CD4-positive, alpha-beta T cell (primary cell): ENCODE results near the gene SLC16A9. TPM values are rescaled to one million over a fixed set of nuclear protein-coding genes. Genes with fewer than 3 reads are reported as not detected.

Experiments
- ATAC-seq: fragments of 200-7000 bp; cut with Tn5 transposase; one replicate; pipeline ENCODE4 v1.10.0; 2022; ENCODE audit warnings: mild to moderate bottlenecking; ENCODE audit not compliant: poor library complexity
- CTCF ChIA-PET: fragments of 350-600 bp; sonication (Branson Sonifier 250); formaldehyde crosslinking; loops from one replicate; lab custom pipeline; 2021; ENCODE audit warnings: antibody characterized with exemption, inconsistent platforms; lab: Charles Lee
- POLR2A ChIA-PET: fragments of 350-600 bp; sonication (Branson Sonifier 250); formaldehyde crosslinking; loops from one replicate; lab custom pipeline; 2021; ENCODE audit warnings: antibody characterized with exemption, inconsistent platforms; lab: Charles Lee
- DNase-seq, 14 experiments: peaks; one replicate each; pipeline ENCODE4 v3.0.0-alpha.2; 2013 to 2020; ENCODE audit warnings: mixed read lengths in 2 of 14
- H3K27ac ChIP-seq, 2 donors: one replicate each; pipeline versions ENCODE4 v1.5.1 to v1.7.0; 2013; ENCODE audit warnings: low read length in 2 of 2, low read depth in 1 of 2, mild to moderate bottlenecking in 1 of 2
- H3K27me3 ChIP-seq, 2 experiments: 1 replicate in 1 of 2; 2 replicates in 1 of 2; pipeline versions ENCODE4 v1.6.1 to v1.7.0; 2013; ENCODE audit warnings: low read length in 2 of 2, control low read depth in 1 of 2, mild to moderate bottlenecking in 1 of 2, moderate library complexity in 1 of 2; ENCODE audit not compliant: insufficient read depth in 2 of 2, control insufficient read depth in 1 of 2
- H3K36me3 ChIP-seq: one replicate; pipeline ENCODE4 v1.6.1; 2013; ENCODE audit warnings: low read length, control low read depth; ENCODE audit not compliant: insufficient read depth
- H3K4me1 ChIP-seq: one replicate; pipeline ENCODE4 v1.6.1; 2013; ENCODE audit warnings: low read length, control low read depth; ENCODE audit not compliant: insufficient read depth
- H3K4me3 ChIP-seq: one replicate; pipeline ENCODE4 v1.5.1; 2013; ENCODE audit warnings: mild to moderate bottlenecking, low read length, moderate library complexity
- H3K9me3 ChIP-seq, 2 experiments: 1 replicate in 1 of 2; 2 replicates in 1 of 2; pipeline versions ENCODE4 v1.6.1 to v1.7.0; 2013; ENCODE audit warnings: low read length in 2 of 2, mild to moderate bottlenecking in 2 of 2, control low read depth in 1 of 2, moderate library complexity in 1 of 2; ENCODE audit not compliant: control insufficient read depth in 1 of 2, insufficient read depth in 1 of 2
- H3K27ac Mint-ChIP-seq: one replicate; pipeline ENCODE4 v1.8.0; 2020; ENCODE audit warnings: mixed read lengths
- H3K27me3 Mint-ChIP-seq: one replicate; pipeline ENCODE4 v1.8.0; 2021; ENCODE audit warnings: mixed read lengths
- H3K36me3 Mint-ChIP-seq: one replicate; pipeline ENCODE4 v1.8.0; 2021; ENCODE audit warnings: low read depth, mixed read lengths
- H3K4me1 Mint-ChIP-seq: one replicate; pipeline ENCODE4 v1.8.0; 2021; ENCODE audit warnings: low read depth, mixed read lengths
- H3K4me3 Mint-ChIP-seq: one replicate; pipeline ENCODE4 v1.8.0; 2020; ENCODE audit warnings: mild to moderate bottlenecking, mixed read lengths
- H3K9me3 Mint-ChIP-seq: one replicate; pipeline ENCODE4 v1.8.0; 2020; ENCODE audit warnings: mixed read lengths
- intact Hi-C, 2 experiments: fragments of 100-400 bp; cut with DNase I in 1 of 2; cut with micrococcal nuclease in 1 of 2; formaldehyde crosslinking; loops; one replicate each; pipeline versions ENCODE4 v1.15.1 to v1.9.0; 2023 to 2025; cut with DNase I, micrococcal nuclease
- total RNA-seq, 174 experiments: library from RNA in 2 of 174; stranded (reverse) in 2 of 174; gene quantifications; one replicate each; pipeline ENCODE4 v1.2.3 and lab custom pipeline; 2021 to 2026
- TF ChIP-seq, protein P1 (sequence below): fragments of 200-600 bp; IDR thresholded peaks from one replicate; pipeline ENCODE4 v1.8.0; 2022; ENCODE audit warnings: antibody characterized with exemption, mild to moderate bottlenecking

The SLC16A9 gene
- total RNA-seq, 2 experiments from 2014 or later, result not detected

DNA sequence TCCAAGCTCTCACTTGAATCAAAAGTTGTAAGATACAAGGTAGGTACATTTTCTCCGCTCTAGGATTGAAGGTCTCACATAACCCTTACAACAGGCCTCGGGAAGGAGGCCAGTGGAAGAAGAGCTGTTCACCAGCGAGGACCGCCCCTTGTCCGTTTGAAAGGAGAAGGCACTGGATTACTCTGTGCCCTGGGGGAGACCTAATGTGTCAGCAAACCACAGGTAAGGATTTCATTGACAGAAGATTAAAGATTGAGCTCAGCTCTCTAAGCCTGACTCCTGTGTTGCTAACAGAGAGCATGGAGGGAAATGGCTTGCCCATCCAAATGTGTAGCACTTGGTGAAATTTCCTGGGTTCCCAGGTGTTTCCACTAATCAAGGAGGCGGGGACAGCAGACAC lies 81.2 kb downstream of the SLC16A9 start:
- ChIA-PET CTCF (interaction anchor here (0.6 kb wide), 1 partner anchor 1666 kb away, joined by 3 read pairs; no protein-coding TSS in a partner anchor), POLR2A (no interaction called here)
- Histone ChIP-seq H3K9me3 (no peaks in the 10 kb centered on the region), H3K4me3 (no peak overlapping the region), H3K27ac (no peak overlapping the region), H3K36me3 (no peaks in the 10 kb centered on the region), H3K27me3 (peaks cover 0 to 2% of the 10 kb centered on the region in 2 experiments), H3K4me1 (no peaks in the 10 kb centered on the region)
- no peaks in the 10 kb centered on the region for H3K4me1 Mint-ChIP-seq
- no peaks in the 10 kb centered on the region for H3K36me3 Mint-ChIP-seq
- no peaks in the 10 kb centered on the region for H3K9me3 Mint-ChIP-seq
- DNase-seq (no peak), ATAC-seq (no peak)
- intact Hi-C loops, result loop anchor here (5.0 to 10.0 kb wide), 10 partner anchors 184 to 1656 kb away; no protein-coding TSS in a partner anchor
- TF ChIP-seq, protein P1, sequence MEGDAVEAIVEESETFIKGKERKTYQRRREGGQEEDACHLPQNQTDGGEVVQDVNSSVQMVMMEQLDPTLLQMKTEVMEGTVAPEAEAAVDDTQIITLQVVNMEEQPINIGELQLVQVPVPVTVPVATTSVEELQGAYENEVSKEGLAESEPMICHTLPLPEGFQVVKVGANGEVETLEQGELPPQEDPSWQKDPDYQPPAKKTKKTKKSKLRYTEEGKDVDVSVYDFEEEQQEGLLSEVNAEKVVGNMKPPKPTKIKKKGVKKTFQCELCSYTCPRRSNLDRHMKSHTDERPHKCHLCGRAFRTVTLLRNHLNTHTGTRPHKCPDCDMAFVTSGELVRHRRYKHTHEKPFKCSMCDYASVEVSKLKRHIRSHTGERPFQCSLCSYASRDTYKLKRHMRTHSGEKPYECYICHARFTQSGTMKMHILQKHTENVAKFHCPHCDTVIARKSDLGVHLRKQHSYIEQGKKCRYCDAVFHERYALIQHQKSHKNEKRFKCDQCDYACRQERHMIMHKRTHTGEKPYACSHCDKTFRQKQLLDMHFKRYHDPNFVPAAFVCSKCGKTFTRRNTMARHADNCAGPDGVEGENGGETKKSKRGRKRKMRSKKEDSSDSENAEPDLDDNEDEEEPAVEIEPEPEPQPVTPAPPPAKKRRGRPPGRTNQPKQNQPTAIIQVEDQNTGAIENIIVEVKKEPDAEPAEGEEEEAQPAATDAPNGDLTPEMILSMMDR, result no peak
- no peak overlapping the region for H3K27ac Mint-ChIP-seq
- no peak overlapping the region for H3K4me3 Mint-ChIP-seq
- H3K27me3 Mint-ChIP-seq, result peaks cover 10% of the 10 kb centered on the region

DNA sequence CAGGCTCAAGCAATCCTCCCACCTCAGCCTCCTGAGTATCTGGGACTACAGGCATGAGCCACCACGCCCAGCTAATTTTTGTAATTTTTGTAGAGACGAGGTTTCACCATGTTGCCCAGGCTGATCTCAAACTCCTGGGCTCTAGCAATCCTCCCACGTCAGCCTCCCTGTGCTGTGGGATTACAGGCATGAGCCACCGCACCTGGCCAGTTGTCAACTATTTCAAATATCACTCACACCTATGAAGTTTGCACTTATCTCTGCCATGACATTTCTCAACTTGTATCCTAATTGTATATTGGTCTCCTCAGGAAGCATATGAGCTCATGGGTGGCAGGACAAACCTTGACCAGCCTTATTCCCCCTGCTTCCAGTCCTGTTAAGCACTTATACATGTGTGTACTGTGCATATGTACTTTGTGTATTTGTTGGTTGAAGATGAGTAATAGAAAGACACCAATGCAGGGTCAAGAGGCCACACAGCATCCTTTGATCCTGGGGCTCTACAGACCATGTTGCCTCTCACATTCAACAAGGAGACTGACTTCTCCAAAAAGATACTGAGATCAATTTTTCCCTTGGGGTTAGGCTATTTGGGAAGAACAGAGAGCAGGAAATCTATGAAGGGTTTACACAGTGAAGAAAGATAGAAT lies 82.2 kb downstream of the SLC16A9 start:
- ChIA-PET POLR2A (no interaction called here), CTCF (no interaction called here)
- TF ChIP-seq, protein P1, result no peak
- H3K36me3 Mint-ChIP-seq, result no peaks in the 10 kb centered on the region
- H3K9me3 ChIP-seq, result no peaks in the 10 kb centered on the region
- H3K27ac Mint-ChIP-seq, result no peak overlapping the region
- H3K27ac ChIP-seq, result no peak overlapping the region
- H3K9me3 Mint-ChIP-seq, result no peaks in the 10 kb centered on the region
- no peaks in the 10 kb centered on the region for H3K4me1 Mint-ChIP-seq
- H3K4me3 Mint-ChIP-seq, result no peak overlapping the region
- ATAC-seq (no peak), DNase-seq (no peak)
- no peaks in the 10 kb centered on the region for H3K4me1 ChIP-seq
- intact Hi-C loops, result loop anchor here (2.0 to 10.0 kb wide), 13 partner anchors 185 to 1657 kb away; partner anchors contain the start of gene CCDC6 (in 2 of the 2)
- H3K27me3 Mint-ChIP-seq, result peaks cover 10% of the 10 kb centered on the region
- no peak overlapping the region for H3K4me3 ChIP-seq
- no peaks in the 10 kb centered on the region for H3K27me3 ChIP-seq
- H3K36me3 ChIP-seq, result no peaks in the 10 kb centered on the region

DNA sequence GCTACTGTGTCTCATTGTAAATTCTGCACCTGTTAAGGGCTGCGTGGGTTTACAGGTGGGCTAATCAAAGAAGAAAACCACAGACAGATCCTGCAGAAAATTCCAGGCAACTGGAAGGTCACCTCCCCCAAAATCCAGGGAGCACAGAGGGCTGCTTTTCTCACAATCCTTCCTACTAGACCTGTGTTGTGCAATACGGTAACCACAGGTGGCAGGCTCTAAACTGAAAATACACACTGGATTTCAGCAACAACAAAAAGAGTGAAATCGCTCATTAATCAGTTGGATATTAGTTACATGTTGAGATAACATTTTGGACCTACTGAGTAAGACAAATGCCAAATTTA lies 83.2 kb downstream of the SLC16A9 start:
- ChIA-PET POLR2A (interaction anchor here (1.2 kb wide), 1 partner anchor 8 kb away, joined by 5 read pairs; no protein-coding TSS in a partner anchor), CTCF (interaction anchor here (1.0 to 1.3 kb wide), 5 partner anchors 8 to 239 kb away, joined by 3 to 7 read pairs (median 4); no protein-coding TSS in a partner anchor)
- Histone ChIP-seq H3K4me3 (no peak overlapping the region), H3K27ac (no peak overlapping the region), H3K4me1 (no peaks in the 10 kb centered on the region), H3K27me3 (no peaks in the 10 kb centered on the region), H3K9me3 (no peaks in the 10 kb centered on the region), H3K36me3 (no peaks in the 10 kb centered on the region)
- DNase-seq (no peak), ATAC-seq (no peak)
- Mint-ChIP-seq H3K4me1 (no peaks in the 10 kb centered on the region), H3K27ac (no peak overlapping the region), H3K27me3 (peaks cover 6% of the 10 kb centered on the region), H3K9me3 (no peaks in the 10 kb centered on the region), H3K4me3 (no peak overlapping the region), H3K36me3 (no peaks in the 10 kb centered on the region)
- TF ChIP-seq, protein P1, result no peak
- intact Hi-C loops, result loop anchor here (1.0 to 10.0 kb wide), 18 partner anchors 186 to 1658 kb away; partner anchors contain the start of gene CCDC6 (in 2 of the 2)
